ENCODE measurements around the gene ABLIM1. TPM values are rescaled to one million over a fixed set of nuclear protein-coding genes. Genes with fewer than 3 reads are reported as not detected.
A peak's percentile ranks its signal among the peaks of the same experiment; 100 is the strongest.

Gene ABLIM1
- total and polyA plus RNA-seq, 4 donors, result 13.6 to 117 (median 35.1) TPM

DNA sequence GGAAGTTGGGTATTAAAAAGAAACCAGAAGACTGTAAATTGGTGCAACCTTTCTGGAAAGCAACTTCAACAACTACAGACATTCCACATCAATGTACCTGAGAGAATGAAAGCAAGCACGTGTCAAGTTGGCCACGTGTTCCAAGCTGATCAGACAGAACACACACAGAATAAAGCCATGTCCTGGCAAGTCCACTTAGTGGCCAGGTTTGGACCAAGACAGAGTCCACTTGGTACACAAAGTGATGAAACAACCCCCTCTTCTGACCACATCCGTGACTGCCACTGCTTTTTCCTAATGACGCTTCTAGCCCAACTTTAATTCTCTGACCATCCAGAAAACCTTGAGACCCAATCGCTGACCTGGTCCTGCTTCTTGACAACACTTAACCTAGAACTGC, 109.4 kb downstream of the ABLIM1 start:
- H3K9me3 ChIP-seq (ENCODE audit: control insufficient read depth, low read length), result no peaks in the 10 kb centered on the region
- H3K27ac ChIP-seq (ENCODE audit: low read depth in 1 of 2, low read length in 2 of 2), result no peak overlapping the region
- H3K4me3 ChIP-seq (ENCODE audit: low read length in 2 of 2), result no peak overlapping the region
- intact Hi-C loops (cut with DNase I), result loop anchor here (1.0 to 5.0 kb wide), 3 partner anchors 76 to 232 kb away; no protein-coding TSS in a partner anchor
- no peaks in the 10 kb centered on the region for H3K4me1 ChIP-seq (ENCODE audit: control insufficient read depth in 1 of 2, insufficient read depth in 2 of 2, low read length in 2 of 2)
- ATAC-seq (ENCODE audit: low FRiP score), result peak; percentile 55
- WGBS, 2 donors, result 18 to 20% methylated on average over 5 of the region's 5 CpGs
- DNase-seq, result no peak
- H3K27me3 ChIP-seq (ENCODE audit: control insufficient read depth in 1 of 2, insufficient read depth in 2 of 2, low read length in 1 of 2), result no peaks in the 10 kb centered on the region
- H3K36me3 ChIP-seq (ENCODE audit: control insufficient read depth in 1 of 2, insufficient read depth in 2 of 2, low read length in 1 of 2), result no peaks in the 10 kb centered on the region

DNA sequence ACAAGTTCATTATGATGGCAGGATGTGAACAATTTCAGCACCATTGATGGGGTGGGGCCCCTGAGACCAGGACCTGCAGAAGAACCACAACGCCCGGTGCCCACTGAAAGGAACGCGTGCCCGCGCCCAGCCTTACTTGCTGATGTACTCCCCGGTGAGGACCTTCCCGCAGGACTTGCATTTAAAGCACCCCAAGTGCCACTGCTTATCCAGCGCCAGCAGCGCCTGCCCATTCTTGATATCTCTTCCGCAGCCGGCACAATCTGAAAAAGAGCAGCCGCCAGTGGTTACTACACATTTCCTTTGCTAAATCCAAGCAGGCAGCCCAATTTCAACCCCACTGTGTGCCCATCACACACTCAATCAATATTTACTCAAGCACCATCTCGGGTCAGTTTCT, 110.6 kb downstream of the ABLIM1 start:
- no peaks in the 10 kb centered on the region for H3K36me3 ChIP-seq (ENCODE audit: control insufficient read depth in 1 of 2, insufficient read depth in 2 of 2, low read length in 1 of 2)
- H3K9me3 ChIP-seq (ENCODE audit: control insufficient read depth, low read length), result no peaks in the 10 kb centered on the region
- 89 to 90% methylated on average over 14 of the region's 14 CpGs for WGBS, 2 donors
- DNase-seq (no peak), ATAC-seq (ENCODE audit: low FRiP score) (no peak)
- intact Hi-C loops (cut with DNase I), result loop anchor here in 1 of 2 donors (5.0 kb wide), 1 partner anchor 75 kb away; no protein-coding TSS in a partner anchor
- H3K27ac ChIP-seq (ENCODE audit: low read depth in 1 of 2, low read length in 2 of 2), result no peak overlapping the region
- no peaks in the 10 kb centered on the region for H3K4me1 ChIP-seq (ENCODE audit: control insufficient read depth in 1 of 2, insufficient read depth in 2 of 2, low read length in 2 of 2)
- no peak overlapping the region for H3K4me3 ChIP-seq (ENCODE audit: low read length in 2 of 2)
- H3K27me3 ChIP-seq (ENCODE audit: control insufficient read depth in 1 of 2, insufficient read depth in 2 of 2, low read length in 1 of 2), result no peaks in the 10 kb centered on the region

DNA sequence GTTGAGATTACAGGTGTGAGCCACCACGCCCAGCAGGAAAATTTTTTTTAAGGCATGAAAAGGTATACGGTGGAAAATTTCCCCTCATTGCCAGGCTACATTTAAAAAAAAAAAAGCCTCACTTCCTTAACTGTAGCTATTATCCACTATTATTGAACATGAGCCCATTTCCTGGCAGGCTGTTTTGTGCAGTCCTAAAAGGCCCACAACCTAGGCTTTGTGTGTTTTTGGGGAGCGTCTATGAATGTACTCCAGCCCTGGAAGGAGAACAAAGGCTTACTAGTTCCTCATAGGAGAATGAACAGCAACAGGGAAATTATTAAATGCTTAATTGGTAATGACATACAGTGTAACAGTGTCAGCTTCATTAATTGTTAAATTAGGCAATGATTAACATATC, 111.0 kb downstream of the ABLIM1 start:
- no peak overlapping the region for H3K27ac ChIP-seq (ENCODE audit: low read depth in 1 of 2, low read length in 2 of 2)
- no peak for DNase-seq
- no peaks in the 10 kb centered on the region for H3K36me3 ChIP-seq (ENCODE audit: control insufficient read depth in 1 of 2, insufficient read depth in 2 of 2, low read length in 1 of 2)
- no peak overlapping the region for H3K4me3 ChIP-seq (ENCODE audit: low read length in 2 of 2)
- H3K27me3 ChIP-seq (ENCODE audit: control insufficient read depth in 1 of 2, insufficient read depth in 2 of 2, low read length in 1 of 2), result no peaks in the 10 kb centered on the region
- 89 to 94% methylated on average over 3 of the region's 3 CpGs for WGBS, 2 donors
- intact Hi-C loops (cut with DNase I), result loop anchor here in 1 of 2 donors (5.0 kb wide), 1 partner anchor 75 kb away; no protein-coding TSS in a partner anchor
- H3K4me1 ChIP-seq (ENCODE audit: control insufficient read depth in 1 of 2, insufficient read depth in 2 of 2, low read length in 2 of 2), result no peaks in the 10 kb centered on the region
- H3K9me3 ChIP-seq (ENCODE audit: control insufficient read depth, low read length), result no peaks in the 10 kb centered on the region
- ATAC-seq (ENCODE audit: low FRiP score), result no peak

DNA sequence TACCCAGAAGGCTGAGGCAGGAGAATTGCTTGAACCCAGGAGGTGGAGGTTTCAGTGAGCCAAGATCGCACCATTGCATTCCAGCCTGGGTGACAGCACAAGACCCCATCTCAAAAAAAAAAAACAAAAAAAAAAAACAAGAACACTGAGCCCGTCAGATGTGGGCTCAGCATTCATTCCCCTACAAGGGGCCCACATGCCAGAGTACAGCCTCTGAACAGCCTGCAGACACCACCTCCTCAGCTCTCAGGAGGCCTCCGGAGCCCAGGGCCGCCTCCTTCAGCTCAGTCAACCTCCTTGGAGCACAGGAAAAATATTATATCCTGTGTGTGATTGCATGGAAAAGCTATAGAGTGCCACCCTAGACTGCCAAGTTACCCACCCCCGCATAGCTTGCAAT, 112.3 kb downstream of the ABLIM1 start:
- DNase-seq (no peak), ATAC-seq (ENCODE audit: low FRiP score) (no peak)
- no peak overlapping the region for H3K27ac ChIP-seq (ENCODE audit: low read depth in 1 of 2, low read length in 2 of 2)
- intact Hi-C loops (cut with DNase I), result loop anchor here in 1 of 2 donors (5.0 kb wide), 1 partner anchor 74 kb away; no protein-coding TSS in a partner anchor
- H3K36me3 ChIP-seq (ENCODE audit: control insufficient read depth in 1 of 2, insufficient read depth in 2 of 2, low read length in 1 of 2), result no peaks in the 10 kb centered on the region
- H3K27me3 ChIP-seq (ENCODE audit: control insufficient read depth in 1 of 2, insufficient read depth in 2 of 2, low read length in 1 of 2), result no peaks in the 10 kb centered on the region
- no peaks in the 10 kb centered on the region for H3K9me3 ChIP-seq (ENCODE audit: control insufficient read depth, low read length)
- 93 to 95% methylated on average over 5 of the region's 5 CpGs for WGBS, 2 donors
- H3K4me1 ChIP-seq (ENCODE audit: control insufficient read depth in 1 of 2, insufficient read depth in 2 of 2, low read length in 2 of 2), result no peaks in the 10 kb centered on the region
- no peak overlapping the region for H3K4me3 ChIP-seq (ENCODE audit: low read length in 2 of 2)

DNA sequence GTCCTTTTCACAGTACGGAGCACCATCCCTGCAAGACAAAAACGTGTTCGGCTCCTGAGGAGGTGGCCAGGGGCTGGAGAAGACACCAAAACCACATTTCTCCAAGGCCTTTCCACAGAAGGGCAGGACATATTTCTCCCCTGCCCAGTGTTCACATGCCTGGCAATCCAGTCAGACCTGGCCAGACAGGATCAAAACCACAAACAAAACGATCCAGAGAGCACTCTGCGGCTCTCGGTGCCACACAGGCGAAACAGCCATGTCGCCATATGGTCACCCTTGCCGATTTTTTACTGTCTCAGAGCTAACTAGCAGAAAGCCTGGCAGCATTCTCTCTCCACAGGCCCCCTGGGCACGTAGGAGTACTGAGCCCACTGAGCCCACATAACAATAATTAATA, 113.0 kb downstream of the ABLIM1 start:
- H3K4me1 ChIP-seq (ENCODE audit: control insufficient read depth in 1 of 2, insufficient read depth in 2 of 2, low read length in 2 of 2), result no peaks in the 10 kb centered on the region
- no peaks in the 10 kb centered on the region for H3K9me3 ChIP-seq (ENCODE audit: control insufficient read depth, low read length)
- DNase-seq (no peak), ATAC-seq (ENCODE audit: low FRiP score) (no peak)
- 92 to 93% methylated on average over 10 of the region's 10 CpGs for WGBS, 2 donors
- no peak overlapping the region for H3K27ac ChIP-seq (ENCODE audit: low read depth in 1 of 2, low read length in 2 of 2)
- no peaks in the 10 kb centered on the region for H3K27me3 ChIP-seq (ENCODE audit: control insufficient read depth in 1 of 2, insufficient read depth in 2 of 2, low read length in 1 of 2)
- no peaks in the 10 kb centered on the region for H3K36me3 ChIP-seq (ENCODE audit: control insufficient read depth in 1 of 2, insufficient read depth in 2 of 2, low read length in 1 of 2)
- H3K4me3 ChIP-seq (ENCODE audit: low read length in 2 of 2), result no peak overlapping the region
- intact Hi-C loops (cut with DNase I), result loop anchor here in 1 of 2 donors (5.0 kb wide), 1 partner anchor 73 kb away; no protein-coding TSS in a partner anchor

DNA sequence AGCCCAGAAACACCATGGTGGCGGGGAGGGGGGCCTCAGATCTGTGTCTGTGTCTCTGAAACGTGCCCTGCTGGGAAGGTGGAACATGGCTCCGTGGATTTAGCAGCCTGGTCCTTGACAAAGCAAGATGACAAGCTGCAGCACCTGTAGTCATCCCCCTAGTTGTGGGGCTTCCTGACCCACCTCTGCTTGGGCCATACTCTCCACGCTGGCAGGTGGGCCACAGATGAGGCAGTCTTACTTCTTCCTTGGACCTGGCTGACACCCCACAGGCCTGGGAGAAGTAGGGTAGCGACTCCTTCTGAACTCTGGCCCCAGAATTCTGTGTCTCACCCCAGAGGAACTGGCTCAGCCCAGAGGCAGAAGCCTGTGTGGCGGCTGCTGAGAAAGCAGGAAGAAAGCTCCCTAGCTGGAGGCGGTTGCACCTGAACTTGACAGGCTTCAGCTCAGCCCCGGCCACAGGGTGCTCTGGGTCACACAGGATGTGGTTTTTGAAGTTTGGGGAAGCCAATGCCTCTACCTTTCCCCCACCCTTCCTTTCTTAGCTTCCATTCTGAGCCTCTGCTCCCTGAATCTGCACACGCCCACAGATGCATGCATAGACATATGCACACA, 113.9 kb downstream of the ABLIM1 start:
- intact Hi-C loops (cut with DNase I), result no loop called here
- H3K4me3 ChIP-seq (ENCODE audit: low read length in 2 of 2), result no peak overlapping the region
- H3K27ac ChIP-seq (ENCODE audit: low read depth in 1 of 2, low read length in 2 of 2), result no peak overlapping the region

DNA sequence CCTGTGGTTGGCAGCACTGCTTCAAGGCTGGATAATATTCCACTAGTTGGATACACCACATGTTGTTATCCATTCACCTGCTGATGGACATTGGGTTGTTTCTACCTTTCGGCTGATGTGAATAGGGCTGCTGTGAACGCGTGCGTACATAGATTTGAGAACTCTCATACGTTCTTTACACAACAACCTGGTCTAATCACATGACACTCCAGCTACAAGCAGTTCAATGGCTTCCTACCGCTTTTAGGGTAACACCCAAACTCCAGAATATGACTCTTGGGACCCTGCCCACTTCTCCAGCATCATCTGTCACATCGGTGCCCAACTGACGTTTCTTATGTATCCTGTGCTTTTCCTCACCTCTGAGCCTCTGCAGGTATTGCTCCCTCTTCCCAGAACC, 114.6 kb downstream of the ABLIM1 start:
- H3K9me3 ChIP-seq (ENCODE audit: control insufficient read depth, low read length), result no peaks in the 10 kb centered on the region
- no peaks in the 10 kb centered on the region for H3K4me1 ChIP-seq (ENCODE audit: control insufficient read depth in 1 of 2, insufficient read depth in 2 of 2, low read length in 2 of 2)
- H3K4me3 ChIP-seq (ENCODE audit: low read length in 2 of 2), result no peak overlapping the region
- H3K27me3 ChIP-seq (ENCODE audit: control insufficient read depth in 1 of 2, insufficient read depth in 2 of 2, low read length in 1 of 2), result no peaks in the 10 kb centered on the region
- DNase-seq, result no peak
- WGBS, 2 donors, result 65 to 72% methylated on average over 8 of the region's 8 CpGs
- no peaks in the 10 kb centered on the region for H3K36me3 ChIP-seq (ENCODE audit: control insufficient read depth in 1 of 2, insufficient read depth in 2 of 2, low read length in 1 of 2)
- intact Hi-C loops (cut with DNase I), result no loop called here
- no peak overlapping the region for H3K27ac ChIP-seq (ENCODE audit: low read depth in 1 of 2, low read length in 2 of 2)
- ATAC-seq (ENCODE audit: low FRiP score), result no peak

More for the DNA sequence above, 113.9 kb downstream of the ABLIM1 start:
- Histone ChIP-seq H3K4me1 (ENCODE audit: control insufficient read depth in 1 of 2, insufficient read depth in 2 of 2, low read length in 2 of 2) (no peaks in the 10 kb centered on the region), H3K9me3 (ENCODE audit: control insufficient read depth, low read length) (no peaks in the 10 kb centered on the region), H3K27me3 (ENCODE audit: control insufficient read depth in 1 of 2, insufficient read depth in 2 of 2, low read length in 1 of 2) (no peaks in the 10 kb centered on the region), H3K36me3 (ENCODE audit: control insufficient read depth in 1 of 2, insufficient read depth in 2 of 2, low read length in 1 of 2) (no peaks in the 10 kb centered on the region)
- no peak for DNase-seq
- 81 to 86% methylated on average over 9 of the region's 9 CpGs for WGBS, 2 donors
- no peak for ATAC-seq (ENCODE audit: low FRiP score)

DNA sequence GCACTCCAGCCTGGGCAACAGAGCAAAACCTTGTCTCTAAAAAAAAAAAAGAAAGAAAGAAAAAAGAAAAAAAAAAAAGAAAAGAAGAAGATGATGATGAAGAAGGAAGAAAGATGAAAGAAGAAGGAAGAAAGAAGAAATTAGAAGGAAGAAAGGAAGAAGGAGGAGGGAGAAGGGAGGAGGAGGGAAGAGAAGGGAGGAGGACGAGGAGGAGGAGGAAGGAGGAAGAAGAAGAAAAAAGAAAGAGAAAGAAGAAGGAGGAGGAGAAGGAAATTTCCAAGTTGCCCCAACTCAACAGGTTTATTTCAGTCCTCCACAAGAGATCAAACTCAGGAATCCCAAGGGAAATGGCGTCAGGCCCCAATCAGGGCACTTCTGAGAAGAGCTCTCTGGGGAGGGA, 115.7 kb downstream of the ABLIM1 start:
- Histone ChIP-seq H3K27ac (ENCODE audit: low read depth in 1 of 2, low read length in 2 of 2) (no peak overlapping the region), H3K4me3 (ENCODE audit: low read length in 2 of 2) (no peak overlapping the region), H3K27me3 (ENCODE audit: control insufficient read depth in 1 of 2, insufficient read depth in 2 of 2, low read length in 1 of 2) (no peaks in the 10 kb centered on the region), H3K9me3 (ENCODE audit: control insufficient read depth, low read length) (no peaks in the 10 kb centered on the region), H3K36me3 (ENCODE audit: control insufficient read depth in 1 of 2, insufficient read depth in 2 of 2, low read length in 1 of 2) (no peaks in the 10 kb centered on the region), H3K4me1 (ENCODE audit: control insufficient read depth in 1 of 2, insufficient read depth in 2 of 2, low read length in 2 of 2) (no peaks in the 10 kb centered on the region)
- WGBS, 2 donors, result 94 to 96% methylated on average over 2 of the region's 2 CpGs
- ATAC-seq (ENCODE audit: low FRiP score) (no peak), DNase-seq (no peak)
- intact Hi-C loops (cut with DNase I), result no loop called here

DNA sequence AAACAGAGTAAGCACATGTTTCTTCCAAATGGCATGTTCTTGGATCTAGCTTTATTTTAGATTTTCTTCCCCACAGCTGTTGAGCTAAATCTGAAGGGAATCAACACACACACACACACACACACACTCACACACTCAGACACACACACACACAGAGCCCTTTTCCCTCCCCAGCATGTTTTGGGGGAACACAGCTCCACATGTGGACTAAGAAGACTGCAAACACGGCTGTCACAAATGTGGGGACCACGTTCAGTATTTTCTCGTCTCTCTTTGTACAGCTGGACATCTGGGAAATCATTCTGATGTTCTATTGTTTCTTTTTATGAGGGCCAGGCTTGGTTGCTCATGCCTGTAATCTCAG, 116.3 kb downstream of the ABLIM1 start:
- no peaks in the 10 kb centered on the region for H3K27me3 ChIP-seq (ENCODE audit: control insufficient read depth in 1 of 2, insufficient read depth in 2 of 2, low read length in 1 of 2)
- 56 to 63% methylated on average over 3 of the region's 3 CpGs for WGBS, 2 donors
- ATAC-seq (ENCODE audit: low FRiP score), result peak; percentile 42

More for the DNA sequence above, 116.3 kb downstream of the ABLIM1 start:
- Histone ChIP-seq H3K36me3 (ENCODE audit: control insufficient read depth in 1 of 2, insufficient read depth in 2 of 2, low read length in 1 of 2) (no peaks in the 10 kb centered on the region), H3K4me1 (ENCODE audit: control insufficient read depth in 1 of 2, insufficient read depth in 2 of 2, low read length in 2 of 2) (no peaks in the 10 kb centered on the region), H3K27ac (ENCODE audit: low read depth in 1 of 2, low read length in 2 of 2) (no peak overlapping the region), H3K4me3 (ENCODE audit: low read length in 2 of 2) (no peak overlapping the region), H3K9me3 (ENCODE audit: control insufficient read depth, low read length) (no peaks in the 10 kb centered on the region)
- no peak for DNase-seq
- intact Hi-C loops (cut with DNase I), result no loop called here

Measured in aorta (tissue), 5 donors.